T1000 (cell line): Measurements from ENCODE around the gene RAD52.

Experiments used
- DNase-seq: peaks from one replicate; lab custom pipeline; 2025; ENCODE audit warnings: mixed read lengths; lab: John Stamatoyannopoulos, UW

Gene RAD52

DNA sequence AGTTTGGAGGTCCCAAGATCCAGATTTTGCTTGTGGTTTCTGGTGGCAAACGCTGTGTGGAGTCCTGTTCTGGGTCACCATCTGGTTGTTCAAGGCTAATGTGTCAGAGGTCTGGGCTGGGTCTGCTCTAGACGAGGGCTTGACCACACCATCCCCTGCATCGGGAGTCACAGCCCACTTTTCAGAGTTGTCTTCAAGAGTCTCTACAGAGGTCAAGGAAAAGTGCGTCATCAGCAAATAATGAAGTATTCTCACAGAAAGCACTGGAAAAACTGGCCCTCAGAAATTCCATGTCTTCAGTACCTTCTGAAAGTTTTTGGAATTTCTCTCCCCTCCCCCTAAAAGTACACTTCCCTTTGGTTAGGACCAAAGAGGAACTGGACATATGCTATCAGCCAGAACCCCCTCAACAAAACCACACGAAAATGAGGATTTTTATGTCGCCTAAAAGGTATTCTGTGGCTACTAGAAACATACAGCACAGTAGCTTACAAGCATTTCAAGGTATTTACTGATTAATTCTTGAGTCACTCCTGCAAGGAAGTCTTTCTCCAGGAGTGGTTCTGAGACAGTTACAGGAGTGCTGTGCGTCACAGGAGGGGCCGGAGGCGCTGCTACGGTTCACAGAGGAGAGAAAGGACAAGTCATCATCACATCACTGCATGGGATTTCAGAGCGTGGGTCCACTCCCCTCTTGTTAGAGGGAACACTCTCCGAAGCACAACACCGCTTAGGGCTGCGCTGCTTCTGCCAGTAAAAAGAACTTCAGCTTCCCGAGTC lies 35.4 kb downstream of the RAD52 start:
- DNase-seq, result no peak

DNA sequence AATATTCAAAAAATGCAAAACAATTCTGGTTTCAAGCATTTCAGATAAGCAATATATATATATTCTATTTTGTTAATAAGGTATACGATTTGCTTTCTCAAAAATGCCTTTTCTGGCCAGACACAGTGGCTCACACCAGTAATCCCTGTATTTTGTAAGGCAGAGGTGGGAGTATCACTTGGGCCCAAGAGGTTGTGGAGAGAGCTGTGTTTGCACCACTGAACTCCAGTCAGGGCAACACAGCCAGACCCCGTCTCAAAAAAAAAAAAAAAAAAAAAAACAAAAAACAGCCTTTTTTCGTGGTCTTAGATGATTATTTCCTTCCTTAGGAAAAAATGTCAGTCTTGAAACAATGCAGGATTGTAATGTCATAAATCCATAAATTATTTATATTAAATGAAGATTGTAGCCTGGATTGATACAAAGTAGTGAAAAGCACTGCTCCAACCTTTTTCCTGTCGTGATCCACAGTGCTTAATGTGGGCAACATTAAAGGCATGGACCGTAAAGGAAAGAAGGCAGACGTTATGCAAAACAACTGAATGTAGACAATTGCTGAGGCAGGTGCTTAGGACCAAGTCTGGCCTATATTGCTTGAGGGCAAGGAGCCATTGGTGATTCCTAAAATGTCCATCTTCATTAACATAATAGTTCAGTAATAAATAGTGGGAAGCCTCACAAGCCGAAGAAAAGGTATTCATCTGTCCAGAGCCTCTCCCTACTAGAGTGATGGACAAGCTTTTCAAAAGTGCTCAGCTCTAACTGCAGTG lies 36.8 kb downstream of the RAD52 start:
- DNase-seq, result no peak

DNA sequence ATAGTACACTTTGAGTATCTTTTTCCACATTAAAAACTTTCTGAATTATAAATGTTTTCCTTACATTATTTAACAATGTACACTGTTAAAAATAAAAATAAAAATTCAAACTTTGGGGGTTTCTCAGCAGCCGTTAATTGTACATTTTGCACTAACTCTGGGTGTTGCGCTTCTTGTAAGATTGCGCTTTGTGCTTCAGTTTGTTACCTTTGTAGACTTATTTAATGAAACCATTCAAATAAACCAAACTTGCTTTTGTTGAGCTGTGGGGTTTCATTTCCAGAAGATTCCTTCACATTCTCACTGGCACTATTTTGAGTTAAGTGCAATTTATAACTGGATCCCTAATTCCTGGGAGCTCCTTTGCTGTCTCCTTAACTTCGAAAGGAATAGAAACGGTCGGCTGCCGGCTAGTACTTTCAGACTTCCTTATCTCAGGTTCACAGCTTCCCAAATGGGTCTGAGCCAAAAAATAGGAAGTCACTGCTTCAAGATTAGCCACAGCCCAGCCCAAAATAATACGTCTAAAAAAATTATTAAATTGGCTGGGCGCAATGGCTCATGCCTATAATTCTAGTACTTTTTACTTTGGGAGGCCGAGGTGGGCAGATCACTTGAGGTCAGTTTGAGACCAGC lies 38.2 kb downstream of the RAD52 start:
- no peak for DNase-seq

DNA sequence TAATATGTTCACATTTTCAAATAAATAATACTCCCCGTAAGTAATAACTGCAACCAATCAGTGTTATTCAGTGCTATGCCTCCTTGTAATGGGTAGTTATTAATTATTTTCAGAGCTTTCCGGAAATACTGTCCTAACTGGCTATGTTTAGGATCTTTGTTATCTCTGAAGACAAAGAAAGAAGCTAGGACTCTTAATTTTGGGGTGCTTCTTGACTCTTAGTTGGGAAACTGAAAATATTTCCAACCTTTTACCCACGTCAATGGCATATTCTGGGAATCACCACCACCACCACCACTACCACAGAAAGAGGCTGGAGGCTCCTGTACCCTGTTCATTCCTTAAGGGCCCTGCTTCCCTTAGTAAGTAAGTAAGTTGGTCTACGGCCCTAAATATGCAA lies 39.1 kb downstream of the RAD52 start:
- DNase-seq, result no peak

GRCh38 chr12:909861-910260 lies 39.6 kb downstream of the RAD52 start:
- no peak for DNase-seq

DNA sequence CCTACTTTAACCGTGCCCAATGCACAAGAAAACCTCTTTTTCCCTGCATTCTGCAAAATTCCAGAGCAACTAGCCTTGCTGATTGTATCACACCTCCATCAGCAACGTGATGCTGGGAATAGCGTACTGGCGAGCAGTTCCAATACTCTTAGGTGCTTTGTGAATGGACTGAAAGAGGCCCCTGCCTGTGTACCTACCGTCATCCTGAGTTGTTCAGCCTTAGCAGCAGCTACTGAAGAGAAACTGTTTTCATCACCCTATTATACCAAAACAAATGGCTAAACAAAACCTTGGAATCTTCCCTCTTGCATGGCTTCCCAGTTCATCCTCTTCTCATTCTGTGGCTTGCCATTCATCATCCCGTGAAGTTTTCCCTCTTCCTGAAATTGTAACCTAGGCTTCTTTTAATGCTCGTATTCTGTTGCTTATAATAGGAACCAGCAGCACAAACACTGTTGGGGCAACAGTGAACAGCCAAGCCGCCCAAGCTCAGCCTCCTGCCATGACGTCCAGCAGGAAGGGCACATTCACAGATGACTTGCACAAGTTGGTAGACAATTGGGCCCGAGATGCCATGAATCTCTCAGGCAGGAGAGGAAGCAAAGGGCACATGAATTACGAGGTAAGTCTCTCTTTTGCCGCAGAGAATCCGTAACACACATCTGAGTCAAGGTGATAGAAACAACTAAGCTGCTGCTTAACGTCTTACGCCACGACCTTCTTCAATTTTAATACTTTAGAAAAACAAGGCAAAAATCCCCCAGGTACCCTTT lies 41.9 kb downstream of the RAD52 start:
- DNase-seq, result no peak

DNA sequence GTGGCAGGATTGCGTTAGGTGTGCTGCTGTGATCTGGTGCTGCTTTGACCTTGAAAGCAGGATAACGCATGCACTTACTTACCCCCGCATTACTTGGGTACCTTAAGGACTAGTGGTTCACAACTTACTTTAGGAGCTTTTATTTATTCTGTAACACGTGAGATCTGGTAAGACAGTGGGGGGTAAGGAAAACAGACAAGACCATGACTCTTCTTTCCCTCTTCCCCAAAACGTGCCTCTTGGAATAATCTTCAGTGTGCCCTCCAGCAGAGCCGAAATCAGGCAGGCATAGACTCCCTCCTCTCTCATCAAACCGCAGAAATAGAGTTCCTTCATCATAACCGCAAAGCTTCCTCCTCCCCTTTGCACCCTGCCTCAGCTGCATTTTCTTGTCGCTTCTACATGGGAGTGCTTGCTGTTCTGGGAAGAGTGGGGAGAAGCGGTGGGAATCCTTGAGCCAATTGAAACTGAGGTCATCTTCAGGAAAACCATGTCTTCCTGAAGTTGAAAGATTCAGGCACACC lies 43.4 kb downstream of the RAD52 start:
- no peak for DNase-seq

GRCh38 chr12:905261-906031 lies 44.0 kb downstream of the RAD52 start:
- no peak for DNase-seq

GRCh38 chr12:904010-904414 lies 45.5 kb downstream of the RAD52 start:
- DNase-seq, result no peak

DNA sequence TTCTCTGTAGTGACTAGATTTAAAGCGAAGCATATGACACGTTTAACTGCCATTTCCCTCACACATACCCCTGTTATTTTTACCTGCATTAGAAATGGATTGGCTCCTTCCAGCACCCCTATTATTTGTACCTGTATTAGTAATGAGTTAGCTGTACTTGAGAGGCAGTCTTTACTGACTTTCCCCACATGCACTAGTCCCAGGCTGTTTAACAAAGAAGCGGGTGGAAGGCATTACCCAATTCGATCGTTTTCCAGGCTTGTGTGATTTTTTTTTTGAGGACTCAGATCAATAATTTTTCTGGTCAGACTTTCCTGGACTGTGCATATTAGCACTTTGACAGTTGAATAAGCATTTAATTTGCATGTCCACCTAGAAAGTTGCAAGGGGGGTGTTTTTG lies 46.4 kb downstream of the RAD52 start:
- no peak for DNase-seq

DNA sequence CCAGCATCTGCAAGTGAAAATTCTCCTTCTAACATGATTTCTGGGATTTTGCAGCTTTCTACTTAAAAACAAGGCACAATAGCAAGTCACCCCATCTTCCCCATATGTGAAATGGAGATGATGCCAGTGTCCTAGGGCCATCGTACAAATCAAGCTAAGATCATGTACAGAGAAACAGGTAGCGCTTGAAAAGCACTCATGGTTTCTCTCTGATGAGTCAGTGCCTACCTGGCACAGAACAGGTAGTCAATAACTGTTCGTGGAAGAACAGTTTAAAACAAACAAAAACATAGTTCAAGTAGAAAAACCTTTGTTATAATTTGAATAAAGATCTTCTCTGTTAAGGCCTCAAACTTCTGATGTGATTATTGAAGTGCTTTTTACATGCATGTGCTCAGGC lies 46.9 kb downstream of the RAD52 start:
- DNase-seq, result no peak

GRCh38 chr12:897386-897785 lies 52.1 kb downstream of the RAD52 start:
- no peak for DNase-seq

- no peak for DNase-seq
Measured at GRCh38 chr12:896031-896430, 53.5 kb downstream of the RAD52 start.

- DNase-seq, result no peak
Measured at GRCh38 chr12:894226-894625, 55.3 kb downstream of the RAD52 start.

GRCh38 chr12:886206-886605 lies 63.3 kb downstream of the RAD52 start:
- DNase-seq, result no peak

- no peak for DNase-seq
Measured at GRCh38 chr12:885701-886100, 63.8 kb downstream of the RAD52 start.

DNA sequence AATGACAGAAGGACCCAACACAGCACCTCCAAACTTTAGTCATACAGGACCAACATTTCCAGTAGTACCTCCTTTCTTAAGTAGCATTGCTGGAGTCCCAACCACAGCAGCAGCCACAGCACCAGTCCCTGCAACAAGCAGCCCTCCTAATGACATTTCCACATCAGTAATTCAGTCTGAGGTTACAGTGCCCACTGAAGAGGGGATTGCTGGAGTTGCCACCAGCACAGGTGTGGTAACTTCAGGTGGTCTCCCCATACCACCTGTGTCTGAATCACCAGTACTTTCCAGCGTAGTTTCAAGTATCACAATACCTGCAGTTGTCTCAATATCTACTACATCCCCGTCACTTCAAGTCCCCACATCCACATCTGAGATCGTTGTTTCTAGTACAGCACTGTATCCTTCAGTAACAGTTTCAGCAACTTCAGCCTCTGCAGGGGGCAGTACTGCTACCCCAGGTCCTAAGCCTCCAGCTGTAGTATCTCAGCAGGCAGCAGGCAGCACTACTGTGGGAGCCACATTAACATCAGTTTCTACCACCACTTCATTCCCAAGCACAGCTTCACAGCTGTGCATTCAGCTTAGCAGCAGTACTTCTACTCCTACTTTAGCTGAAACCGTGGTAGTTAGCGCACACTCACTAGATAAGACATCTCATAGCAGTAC lies 64.6 kb downstream of the RAD52 start:
- DNase-seq, result no peak

DNA sequence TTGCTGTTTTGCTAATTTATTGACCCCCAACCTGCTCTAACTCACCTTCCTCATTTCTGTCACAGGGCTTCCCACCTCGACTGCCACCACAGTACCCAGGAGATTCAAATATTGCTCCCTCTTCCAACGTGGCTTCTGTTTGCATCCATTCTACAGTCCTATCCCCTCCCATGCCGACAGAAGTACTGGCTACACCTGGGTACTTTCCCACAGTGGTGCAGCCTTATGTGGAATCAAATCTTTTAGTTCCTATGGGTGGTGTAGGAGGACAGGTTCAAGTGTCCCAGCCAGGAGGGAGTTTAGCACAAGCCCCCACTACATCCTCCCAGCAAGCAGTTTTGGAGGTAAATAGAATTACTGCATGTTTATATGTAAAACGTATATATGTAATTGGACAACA lies 68.8 kb downstream of the RAD52 start:
- no peak for DNase-seq

DNA sequence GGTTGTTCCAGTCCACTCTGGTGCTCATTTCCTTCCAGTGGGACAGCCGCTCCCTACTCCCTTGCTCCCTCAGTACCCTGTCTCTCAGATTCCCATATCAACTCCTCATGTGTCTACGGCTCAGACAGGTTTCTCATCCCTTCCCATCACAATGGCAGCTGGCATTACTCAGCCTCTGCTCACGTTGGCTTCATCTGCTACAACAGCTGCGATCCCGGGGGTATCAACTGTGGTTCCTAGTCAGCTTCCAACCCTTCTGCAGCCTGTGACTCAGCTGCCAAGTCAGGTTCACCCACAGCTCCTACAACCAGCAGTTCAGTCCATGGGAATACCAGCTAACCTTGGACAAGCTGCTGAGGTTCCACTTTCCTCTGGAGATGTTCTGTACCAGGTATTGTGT lies 69.9 kb downstream of the RAD52 start:
- no peak for DNase-seq

- DNase-seq, result no peak
Measured at GRCh38 chr12:873954-874353, 75.5 kb downstream of the RAD52 start.

DNA sequence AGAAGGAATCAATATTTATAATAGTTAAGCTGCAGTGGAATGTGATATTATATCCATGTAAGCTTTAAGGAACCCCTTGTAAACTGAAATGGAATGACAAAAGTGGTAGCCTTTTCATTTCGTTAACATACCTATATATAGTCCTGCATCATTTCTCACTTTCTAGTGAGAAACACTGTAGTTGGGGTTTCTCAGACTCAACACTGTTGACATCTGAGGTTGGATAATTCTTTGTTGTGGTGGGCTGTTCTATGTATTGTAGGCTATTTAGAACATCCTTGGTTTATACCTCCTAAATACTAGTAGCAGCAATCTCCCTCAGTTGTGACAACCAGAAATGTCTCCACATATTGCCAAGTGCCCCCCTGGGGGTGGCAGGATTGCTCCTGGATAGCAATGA lies 79.1 kb downstream of the RAD52 start:
- no peak for DNase-seq
